GM21381 (cell line): Measurements from ENCODE around the gene ATXN1.

Experiments
- ATAC-seq: cut with Tn5 transposase; IDR thresholded peaks from one replicate; pipeline ENCODE4 v1.9.1; 2021; ENCODE audit warnings: mild to moderate bottlenecking, moderate library complexity; ENCODE audit not compliant: unreplicated experiment

Gene ATXN1

GRCh38 chr6:16518265-16518664, 243.0 kb downstream of the ATXN1 start:
- no peak for ATAC-seq

GRCh38 chr6:16514249-16514648, 247.0 kb downstream of the ATXN1 start:
- no peak for ATAC-seq

- ATAC-seq = peak; percentile 22
Measured at GRCh38 chr6:16512544-16513290, 248.5 kb downstream of the ATXN1 start.

- ATAC-seq = peak; percentile 61
Measured at GRCh38 chr6:16511723-16512489, 249.4 kb downstream of the ATXN1 start.

GRCh38 chr6:16511040-16511660, 250.1 kb downstream of the ATXN1 start:
- ATAC-seq = no peak

- ATAC-seq = no peak
Measured at GRCh38 chr6:16510245-16510644, 251.0 kb downstream of the ATXN1 start.

- no peak for ATAC-seq
Measured at GRCh38 chr6:16508959-16509358, 252.3 kb downstream of the ATXN1 start.

- no peak for ATAC-seq
Measured at GRCh38 chr6:16505711-16506357, 255.4 kb downstream of the ATXN1 start.

GRCh38 chr6:16504609-16505008, 256.7 kb downstream of the ATXN1 start:
- no peak for ATAC-seq

- ATAC-seq = peak; percentile 79
Measured at GRCh38 chr6:16503970-16504415, 257.3 kb downstream of the ATXN1 start.

GRCh38 chr6:16503241-16503775, 258.0 kb downstream of the ATXN1 start:
- ATAC-seq = no peak

GRCh38 chr6:16498957-16499356, 262.3 kb downstream of the ATXN1 start:
- no peak for ATAC-seq

GRCh38 chr6:16498237-16498636, 263.0 kb downstream of the ATXN1 start:
- ATAC-seq = no peak

GRCh38 chr6:16496991-16497801, 264.1 kb downstream of the ATXN1 start:
- no peak for ATAC-seq

- no peak for ATAC-seq
Measured at GRCh38 chr6:16496210-16496609, 265.1 kb downstream of the ATXN1 start.

- peak; percentile 90 for ATAC-seq
Measured at GRCh38 chr6:16494793-16495192, 266.5 kb downstream of the ATXN1 start.

- no peak for ATAC-seq
Measured at GRCh38 chr6:16493802-16494201, 267.5 kb downstream of the ATXN1 start.

- ATAC-seq = peak; percentile 33
Measured at GRCh38 chr6:16493112-16493511, 268.1 kb downstream of the ATXN1 start.

GRCh38 chr6:16491666-16492313, 269.5 kb downstream of the ATXN1 start:
- no peak for ATAC-seq

- no peak for ATAC-seq
Measured at GRCh38 chr6:16490616-16491015, 270.6 kb downstream of the ATXN1 start.
